ENCODE measurements around the gene ZNF540. TPM values are rescaled to one million over a fixed set of nuclear protein-coding genes. Genes with fewer than 3 reads are reported as not detected.
A peak's percentile ranks its signal among the peaks of the same experiment; 100 is the strongest.

The ZNF540 gene
- polyA plus RNA-seq, 1 donor from 2014 or later: 24.7 TPM

- H3K9me2 ChIP-seq (ENCODE audit: insufficient read depth, low read length): no peaks in the 10 kb centered on the region
- H3K36me3 ChIP-seq (ENCODE audit: insufficient read depth, low read length): no peaks in the 10 kb centered on the region
- H3F3A ChIP-seq (ENCODE audit: insufficient read depth, low read length, poor library complexity, severe bottlenecking): no peaks in the 10 kb centered on the region
- peak overlapping the region; percentile 63 for H2AFZ ChIP-seq (ENCODE audit: low read depth, low read length)
- no peaks in the 10 kb centered on the region for H4K20me1 ChIP-seq (ENCODE audit: insufficient read depth)
- peak overlapping the region; percentile 91 for H3K27ac ChIP-seq (ENCODE audit: low read length)
- no peaks in the 10 kb centered on the region for H3K27me3 ChIP-seq (ENCODE audit: insufficient read depth, low read depth, low read length)
- H3K9ac ChIP-seq (ENCODE audit: low read length): peak overlapping the region; percentile 87
- TF ChIP-seq, protein P1, sequence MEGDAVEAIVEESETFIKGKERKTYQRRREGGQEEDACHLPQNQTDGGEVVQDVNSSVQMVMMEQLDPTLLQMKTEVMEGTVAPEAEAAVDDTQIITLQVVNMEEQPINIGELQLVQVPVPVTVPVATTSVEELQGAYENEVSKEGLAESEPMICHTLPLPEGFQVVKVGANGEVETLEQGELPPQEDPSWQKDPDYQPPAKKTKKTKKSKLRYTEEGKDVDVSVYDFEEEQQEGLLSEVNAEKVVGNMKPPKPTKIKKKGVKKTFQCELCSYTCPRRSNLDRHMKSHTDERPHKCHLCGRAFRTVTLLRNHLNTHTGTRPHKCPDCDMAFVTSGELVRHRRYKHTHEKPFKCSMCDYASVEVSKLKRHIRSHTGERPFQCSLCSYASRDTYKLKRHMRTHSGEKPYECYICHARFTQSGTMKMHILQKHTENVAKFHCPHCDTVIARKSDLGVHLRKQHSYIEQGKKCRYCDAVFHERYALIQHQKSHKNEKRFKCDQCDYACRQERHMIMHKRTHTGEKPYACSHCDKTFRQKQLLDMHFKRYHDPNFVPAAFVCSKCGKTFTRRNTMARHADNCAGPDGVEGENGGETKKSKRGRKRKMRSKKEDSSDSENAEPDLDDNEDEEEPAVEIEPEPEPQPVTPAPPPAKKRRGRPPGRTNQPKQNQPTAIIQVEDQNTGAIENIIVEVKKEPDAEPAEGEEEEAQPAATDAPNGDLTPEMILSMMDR (IDR thresholded peaks at IDR 0.05; ENCODE audit: poor library complexity, severe bottlenecking): no peak
- TF ChIP-seq SMC3 (conservative IDR thresholded peaks at IDR 0.05; ENCODE audit: poor library complexity): no peak
- peaks cover 28% of the 10 kb centered on the region for H3K79me2 ChIP-seq (replicated peaks; ENCODE audit: insufficient read depth, low read length)
- H3K9me3 ChIP-seq (ENCODE audit: low read length): peaks cover 6% of the 10 kb centered on the region
- H3K4me3 ChIP-seq (ENCODE audit: low read length): peak overlapping the region; percentile 71
- peak overlapping the region; percentile 72 for H3K4me2 ChIP-seq (ENCODE audit: low read length)
Observed at GRCh38 chr19:37593996-37594303, 726 bp upstream of the ZNF540 start.

- Histone ChIP-seq H3F3A (ENCODE audit: insufficient read depth, low read length, poor library complexity, severe bottlenecking) (no peaks in the 10 kb centered on the region), H3K36me3 (ENCODE audit: insufficient read depth, low read length) (peaks cover 5% of the 10 kb centered on the region), H3K4me3 (ENCODE audit: low read length) (peak overlapping the region; percentile 71), H3K9me3 (ENCODE audit: low read length) (peaks cover 6% of the 10 kb centered on the region), H3K27ac (ENCODE audit: low read length) (peak overlapping the region; percentile 91), H3K27me3 (ENCODE audit: insufficient read depth, low read depth, low read length) (no peaks in the 10 kb centered on the region), H3K9ac (ENCODE audit: low read length) (peak overlapping the region; percentile 87), H3K4me2 (ENCODE audit: low read length) (peak overlapping the region; percentile 75), H3K79me2 (replicated peaks; ENCODE audit: insufficient read depth, low read length) (peaks cover 25% of the 10 kb centered on the region), H3K9me2 (ENCODE audit: insufficient read depth, low read length) (no peaks in the 10 kb centered on the region), H2AFZ (ENCODE audit: low read depth, low read length) (peak overlapping the region; percentile 63), H4K20me1 (ENCODE audit: insufficient read depth) (no peaks in the 10 kb centered on the region)
- peak; percentile 84 for TF ChIP-seq MXI1 (conservative IDR thresholded peaks at IDR 0.05; ENCODE audit: poor library complexity, severe bottlenecking)
- TF ChIP-seq EP300 (conservative IDR thresholded peaks at IDR 0.05; ENCODE audit: poor library complexity, severe bottlenecking): peak; percentile 79
- peak; percentile 1 for TF ChIP-seq POLR2AphosphoS5 (IDR thresholded peaks at IDR 0.05)
- peak; percentile 50 for TF ChIP-seq TAF1 (IDR thresholded peaks at IDR 0.05; ENCODE audit: low read depth)
- TF ChIP-seq SMC3 (conservative IDR thresholded peaks at IDR 0.05; ENCODE audit: poor library complexity): no peak
- TF ChIP-seq EZH2 (IDR thresholded peaks at IDR 0.05; ENCODE audit: borderline replicate concordance, insufficient read depth, low read length, poor library complexity, severe bottlenecking): no peak
- peak; percentile 59 for TF ChIP-seq REST (IDR thresholded peaks at IDR 0.05; ENCODE audit: borderline replicate concordance)
- TF ChIP-seq, protein P1 (IDR thresholded peaks at IDR 0.05; ENCODE audit: poor library complexity, severe bottlenecking): no peak
- no peak for TF ChIP-seq RAD21 (conservative IDR thresholded peaks at IDR 0.05)
Observed at GRCh38 chr19:37594982-37595382, 306 bp downstream of the ZNF540 start.

Measured in neural cell (in vitro differentiated cells).